ENCODE results near the gene FXYD1.

- TF ChIP-seq CTCF (IDR thresholded peaks at IDR 0.05): no peak
- no peak for TF ChIP-seq POLR2A (IDR thresholded peaks at IDR 0.05)
Measured at GRCh38 chr19:35168196-35168595, 29.6 kb downstream of the FXYD1 start.

Measured in uterus (tissue), 2 donors.